AML-193 (cell line): ENCODE data around the gene ZRANB3.
"Not testable (repeated sequence)": the region's sequence is repeated elsewhere in the genome, so short reads cannot be mapped to it uniquely, and the experiment has no call there.

Experiments used
- DNase-seq, 2 experiments: peaks; one replicate each; lab custom pipeline; 2025; lab: John Stamatoyannopoulos, UW

ZRANB3 gene

DNA sequence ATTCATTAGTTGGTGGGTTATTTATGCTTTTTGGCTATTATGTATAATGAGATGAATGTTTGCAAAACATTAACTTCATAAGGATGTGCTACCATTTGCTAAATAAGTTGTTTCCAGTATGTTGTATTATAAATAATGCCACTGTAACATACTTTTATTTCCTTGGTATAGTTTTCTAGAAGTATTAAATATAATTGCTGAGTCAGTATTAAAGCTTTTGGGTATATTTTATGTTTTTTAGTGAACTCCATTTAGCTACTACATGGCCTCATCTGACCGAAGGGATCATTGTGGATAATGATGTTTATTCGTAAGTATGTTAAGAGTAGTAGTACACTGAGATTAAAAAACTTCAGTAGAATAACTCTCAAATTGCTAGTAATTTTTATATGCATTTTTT lies 405.1 kb downstream of the ZRANB3 start:
- no peak for DNase-seq

DNA sequence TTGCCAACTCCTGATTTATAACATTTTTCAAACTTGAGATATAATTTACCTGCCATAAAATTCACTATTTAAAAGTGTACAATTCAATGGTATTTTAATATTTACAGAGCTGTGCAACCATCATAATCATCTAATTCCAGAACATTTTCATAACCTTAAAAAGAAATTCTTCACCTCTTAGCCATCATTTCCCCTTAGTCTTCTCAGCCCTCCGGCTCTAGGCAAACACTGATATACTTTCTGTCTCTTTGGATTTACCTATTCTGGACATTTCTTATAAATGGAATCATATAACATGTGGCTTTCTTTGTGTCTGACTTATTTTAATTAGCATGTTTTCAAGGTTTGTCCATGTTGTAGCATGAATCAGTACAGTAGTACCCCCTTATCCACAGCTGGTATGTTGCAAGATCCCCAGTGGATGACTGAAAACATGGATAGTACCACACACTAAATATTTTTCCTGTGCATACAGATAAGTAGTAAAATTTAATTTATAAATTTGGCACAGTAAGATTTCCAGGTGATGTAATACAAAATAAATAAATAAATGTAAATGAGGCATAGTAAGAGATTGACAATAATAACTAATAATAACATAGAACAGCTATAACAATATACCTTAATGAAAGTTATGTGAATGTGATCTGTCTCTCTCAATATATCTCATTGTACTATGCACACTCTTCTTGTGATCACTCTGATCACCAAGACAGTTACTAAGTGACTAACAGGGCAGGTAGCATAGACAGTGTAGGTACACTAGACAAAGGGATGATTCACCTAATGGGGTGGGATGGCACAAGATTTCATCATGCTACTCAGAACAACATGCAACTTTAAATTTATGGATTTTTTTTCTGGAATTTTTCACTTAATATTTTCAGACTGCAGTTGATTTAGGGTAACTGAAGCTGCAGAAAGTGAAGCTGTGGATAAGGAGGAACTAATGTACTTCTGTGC lies 405.8 kb downstream of the ZRANB3 start:
- DNase-seq = no peak

DNA sequence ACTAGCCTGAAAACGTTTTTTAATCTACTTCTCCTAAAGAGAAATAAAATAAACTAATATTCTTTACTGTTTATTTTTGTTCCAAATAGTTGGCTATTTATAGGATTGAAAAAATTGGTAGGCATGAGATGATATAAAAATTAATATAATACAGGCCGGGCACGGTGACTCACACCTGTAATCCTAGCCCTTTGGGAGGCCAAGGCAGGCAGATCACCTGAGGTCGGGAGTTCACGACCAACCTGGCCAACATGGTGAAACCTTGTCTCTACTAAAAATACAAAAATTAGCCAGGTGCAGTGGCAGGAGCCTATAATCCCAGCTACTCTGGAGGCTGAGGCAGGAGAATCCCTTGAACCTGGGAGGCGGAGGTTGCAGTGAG lies 409.4 kb downstream of the ZRANB3 start:
- not testable (repeated sequence) for DNase-seq

DNA sequence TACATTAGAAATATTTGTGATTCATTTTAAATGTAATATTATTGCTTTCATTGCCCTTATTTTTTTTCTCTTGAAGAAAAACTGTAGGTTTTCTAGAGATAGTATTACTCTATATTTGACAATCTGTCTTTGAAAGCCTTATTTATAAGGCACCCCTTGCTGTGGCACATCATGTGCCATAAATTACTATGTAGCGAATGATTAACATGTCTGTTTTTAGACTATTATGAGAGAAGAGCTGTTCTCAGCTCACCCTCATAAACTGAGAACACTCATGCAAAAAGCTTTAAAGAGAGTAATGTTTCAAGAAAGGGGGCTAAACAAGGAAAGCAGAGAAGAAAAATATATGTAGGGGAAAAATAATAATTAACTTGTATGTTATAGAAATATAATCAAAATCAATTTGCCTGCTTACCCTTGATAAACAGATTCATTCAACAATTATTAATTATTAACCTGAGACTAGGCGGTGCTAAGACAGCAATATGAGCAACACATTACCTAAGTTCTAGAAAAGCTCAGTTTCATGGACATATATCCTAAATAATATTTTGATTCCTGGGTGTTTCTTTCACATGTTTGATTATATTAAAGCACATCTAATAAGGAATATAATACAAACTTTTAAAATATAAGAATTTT lies 409.9 kb downstream of the ZRANB3 start:
- no peak for DNase-seq

DNA sequence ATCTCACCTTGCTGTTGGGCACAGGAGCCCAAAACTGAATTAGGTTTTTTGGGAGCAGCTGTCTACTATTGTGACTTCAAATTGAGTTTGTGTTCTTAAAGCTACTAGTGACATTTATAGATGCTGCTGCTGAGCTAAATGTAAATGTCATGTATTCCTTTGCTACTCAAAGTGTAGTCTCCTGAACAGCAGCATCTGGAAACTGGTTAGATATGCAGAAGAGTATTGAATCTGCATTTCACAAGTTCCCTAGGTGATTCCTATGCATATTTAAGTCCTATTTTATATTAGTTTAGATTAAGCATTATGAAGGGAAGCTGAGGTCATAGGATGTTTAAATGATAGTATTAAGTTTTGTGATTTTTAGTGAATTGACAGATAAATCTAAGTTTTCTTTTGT lies 411.4 kb downstream of the ZRANB3 start:
- DNase-seq = no peak

DNA sequence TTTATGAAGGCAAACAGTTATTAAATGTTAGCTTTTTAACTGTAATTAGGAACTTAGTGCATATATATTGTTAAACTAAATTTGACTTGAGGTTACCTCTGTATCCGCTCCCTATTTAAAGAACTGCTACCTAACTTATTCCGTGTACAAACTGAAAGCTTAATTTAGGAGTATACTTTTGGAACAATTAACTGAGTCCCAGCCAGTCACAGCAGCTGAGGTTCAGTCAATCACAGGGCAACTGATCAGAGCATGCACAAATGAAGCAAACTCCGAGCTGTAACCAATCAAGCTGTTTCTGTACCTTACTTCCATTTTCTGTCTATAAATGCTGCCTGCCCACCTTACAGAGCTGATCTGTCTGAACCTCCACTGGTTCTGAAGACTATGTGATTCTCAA lies 417.7 kb downstream of the ZRANB3 start:
- DNase-seq = no peak

DNA sequence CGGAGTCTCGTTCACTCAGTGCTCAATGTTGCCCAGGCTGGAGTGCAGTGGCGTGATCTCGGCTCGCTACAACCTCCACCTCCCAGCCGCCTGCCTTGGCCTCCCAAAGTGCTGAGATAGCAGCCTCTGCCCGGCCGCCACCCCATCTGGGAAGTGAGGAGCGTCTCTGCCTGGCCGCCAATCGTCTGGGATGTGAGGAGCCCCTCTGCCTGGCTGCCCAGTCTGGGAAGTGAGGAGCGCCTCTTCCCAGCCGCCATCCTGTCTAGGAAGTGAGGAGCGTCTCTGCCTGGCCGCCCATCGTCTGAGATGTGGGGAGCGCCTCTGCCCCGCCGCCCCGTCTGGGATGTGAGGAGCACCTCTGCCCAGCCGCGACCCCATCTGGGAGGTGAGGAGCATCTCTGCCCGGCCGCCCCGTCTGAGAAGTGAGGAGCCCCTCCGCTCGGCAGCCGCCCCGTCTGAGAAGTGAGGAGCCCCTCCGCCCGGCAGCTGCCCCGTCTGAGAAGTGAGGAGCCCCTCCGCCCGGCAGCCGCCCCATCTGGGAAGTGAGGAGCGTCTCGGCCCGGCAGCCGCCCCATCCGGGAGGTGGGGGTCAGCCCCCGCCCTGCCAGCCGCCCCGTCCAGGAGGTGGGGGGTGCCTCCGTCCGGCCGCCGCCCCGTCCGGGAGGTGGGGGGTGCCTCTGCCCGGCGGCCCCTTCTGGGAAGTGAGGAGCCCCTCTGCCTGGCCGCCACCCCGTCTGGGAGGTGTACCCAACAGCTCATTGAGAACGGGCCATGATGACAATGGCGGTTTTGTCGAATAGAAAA lies 425.3 kb downstream of the ZRANB3 start:
- not testable (repeated sequence) for DNase-seq

DNA sequence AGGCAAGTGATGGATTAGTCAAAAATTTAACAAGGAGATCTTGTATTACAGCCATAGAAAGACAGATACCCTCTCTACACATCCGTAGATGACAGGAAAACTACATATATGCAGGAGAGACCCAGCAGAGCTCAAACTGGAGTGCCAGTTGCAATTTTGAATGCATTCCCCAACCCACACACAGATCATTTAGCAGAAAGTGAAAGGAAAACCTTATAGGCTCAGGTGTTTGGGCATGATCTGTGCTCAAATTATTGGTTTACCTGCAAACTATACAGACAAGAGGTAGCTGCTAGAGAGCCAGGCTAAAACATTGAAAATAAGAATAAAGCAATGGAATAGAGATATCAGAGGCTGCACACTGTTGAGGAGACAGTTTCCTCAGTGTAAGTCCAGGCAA lies 427.2 kb downstream of the ZRANB3 start:
- DNase-seq = no peak

DNA sequence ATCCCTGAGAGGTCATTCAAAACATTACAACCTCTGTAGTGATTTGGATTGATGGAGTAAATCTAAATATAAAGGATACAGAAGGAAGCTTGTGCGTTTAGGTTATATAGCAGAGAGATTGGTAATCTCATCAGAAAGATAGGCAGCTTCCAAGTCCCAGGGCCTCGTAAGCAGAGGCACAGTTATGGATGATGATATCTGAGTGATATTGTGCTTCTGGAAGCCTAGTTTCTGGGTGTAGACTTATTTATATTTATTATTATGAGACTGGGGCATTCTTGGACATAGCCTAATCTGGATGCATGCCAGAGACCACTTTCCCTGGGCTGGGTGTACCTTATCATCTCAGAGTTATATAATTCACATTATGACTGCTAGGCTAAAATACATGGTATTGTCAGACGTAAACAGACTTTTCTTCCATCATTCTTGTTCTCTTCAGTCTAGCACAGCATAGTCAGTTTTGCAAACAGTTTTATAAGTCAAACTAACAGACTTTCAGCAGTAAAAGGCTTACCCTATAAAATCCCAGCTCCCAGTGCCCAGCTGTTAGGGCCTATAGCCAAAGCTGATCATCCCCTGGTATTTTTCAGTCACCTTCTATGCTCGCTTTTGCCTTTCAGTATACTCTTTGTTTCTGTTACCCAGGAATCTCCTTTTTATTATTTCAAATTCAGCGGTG lies 431.1 kb downstream of the ZRANB3 start:
- DNase-seq = no peak

DNA sequence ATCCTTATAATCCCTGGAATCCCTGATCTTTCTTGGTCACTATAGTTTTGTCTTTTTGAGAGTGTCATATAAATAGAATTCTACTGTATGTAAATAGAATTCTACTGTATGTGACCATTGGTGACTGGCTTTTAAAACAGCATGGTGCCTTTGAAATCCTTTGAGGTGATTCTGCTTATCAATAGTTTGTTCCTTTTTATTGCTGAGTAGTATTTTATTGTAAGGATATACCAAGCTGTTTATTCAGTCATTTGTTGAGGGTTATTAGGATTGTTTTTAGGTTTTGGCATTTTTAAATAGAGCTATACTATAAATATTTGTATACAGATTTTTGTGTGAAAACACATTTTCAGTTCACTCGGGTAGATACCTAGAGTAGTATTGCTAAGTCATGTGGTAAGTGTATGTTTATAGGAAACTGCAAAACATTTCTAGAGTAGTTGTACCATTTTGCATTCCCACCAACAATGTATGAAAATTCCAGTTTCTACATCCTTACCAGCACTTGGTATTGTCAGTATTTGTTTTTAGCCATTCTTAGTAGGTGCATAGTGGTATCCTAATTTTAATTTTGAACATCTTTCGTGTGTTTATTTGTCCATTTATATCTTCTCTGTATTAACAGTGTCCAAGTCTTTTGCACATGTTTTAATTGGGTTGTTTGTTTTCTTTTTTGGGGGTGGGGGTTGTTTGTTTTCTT lies 433.3 kb downstream of the ZRANB3 start:
- no peak for DNase-seq

DNA sequence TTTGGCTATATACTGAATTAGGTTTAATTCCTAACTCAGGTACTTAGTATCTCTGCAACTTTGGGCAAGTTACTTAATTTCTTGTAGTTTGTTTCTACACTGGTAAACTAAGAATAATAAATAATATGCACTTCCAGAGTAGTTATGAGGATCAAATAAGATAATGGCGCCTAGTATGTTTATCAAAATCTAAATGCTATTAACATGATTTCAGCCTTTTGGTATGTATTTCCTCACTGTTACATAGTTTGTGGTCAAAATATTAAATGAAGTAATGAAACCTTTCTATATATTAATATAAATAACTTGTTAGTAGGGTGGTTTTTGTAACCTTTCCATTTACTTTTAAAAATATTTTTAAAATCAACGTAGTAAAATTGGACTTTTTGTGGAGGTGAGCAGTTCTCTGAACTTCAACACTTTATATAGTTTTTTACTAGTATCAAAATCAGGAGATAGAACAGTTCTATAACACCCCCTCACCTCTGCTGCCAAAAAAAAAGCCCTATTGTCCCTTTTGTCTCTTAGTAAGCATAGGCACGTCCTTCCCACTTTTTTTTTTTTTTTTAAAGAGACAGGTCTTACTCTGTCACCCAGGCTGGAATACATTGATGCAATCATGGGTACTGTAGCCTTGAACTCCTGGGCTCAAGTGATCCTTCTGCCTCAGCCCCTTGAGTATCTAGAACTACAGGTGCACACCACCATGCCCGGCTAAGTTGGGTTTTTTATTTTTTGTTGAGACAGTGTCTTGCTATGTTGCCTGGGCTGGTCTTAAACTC lies 434.2 kb downstream of the ZRANB3 start:
- DNase-seq = no peak

DNA sequence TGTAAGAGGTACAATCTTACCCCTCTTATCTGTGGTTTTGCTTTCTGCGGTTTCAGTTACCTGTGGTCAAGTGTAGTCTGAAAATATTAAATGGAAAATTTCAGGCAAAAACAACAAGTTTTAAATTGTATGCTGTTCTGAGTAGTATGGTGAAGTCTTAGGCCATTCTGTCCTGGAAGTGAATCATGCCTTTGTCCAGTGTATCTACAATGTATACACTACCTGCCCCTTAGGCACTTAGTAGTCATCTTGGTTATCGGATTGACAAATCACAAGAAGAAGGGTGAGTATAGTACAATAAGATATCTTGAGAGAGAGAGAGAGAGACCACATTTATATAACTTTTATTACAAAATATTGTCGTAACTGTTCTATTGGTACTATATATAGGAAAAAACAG lies 435.4 kb downstream of the ZRANB3 start:
- DNase-seq = no peak

DNA sequence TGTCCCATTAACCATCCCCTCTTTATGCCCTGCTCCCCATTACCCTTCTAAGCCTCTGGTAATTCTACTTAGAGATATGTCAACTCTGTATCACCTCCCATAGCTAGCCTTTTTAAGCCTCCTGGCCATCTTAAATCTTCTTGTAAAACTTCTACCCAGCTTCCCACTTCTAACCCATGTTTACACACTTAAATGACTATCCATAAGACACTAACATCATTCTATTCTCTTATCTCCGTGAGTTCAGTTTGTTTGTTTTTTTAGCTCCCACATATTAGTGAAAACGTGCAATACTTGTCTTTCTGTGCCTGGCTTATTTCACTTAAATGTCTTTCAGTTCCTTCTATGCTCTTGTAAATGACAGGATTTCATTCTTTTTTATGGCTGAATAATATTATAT lies 436.5 kb downstream of the ZRANB3 start:
- no peak for DNase-seq

DNA sequence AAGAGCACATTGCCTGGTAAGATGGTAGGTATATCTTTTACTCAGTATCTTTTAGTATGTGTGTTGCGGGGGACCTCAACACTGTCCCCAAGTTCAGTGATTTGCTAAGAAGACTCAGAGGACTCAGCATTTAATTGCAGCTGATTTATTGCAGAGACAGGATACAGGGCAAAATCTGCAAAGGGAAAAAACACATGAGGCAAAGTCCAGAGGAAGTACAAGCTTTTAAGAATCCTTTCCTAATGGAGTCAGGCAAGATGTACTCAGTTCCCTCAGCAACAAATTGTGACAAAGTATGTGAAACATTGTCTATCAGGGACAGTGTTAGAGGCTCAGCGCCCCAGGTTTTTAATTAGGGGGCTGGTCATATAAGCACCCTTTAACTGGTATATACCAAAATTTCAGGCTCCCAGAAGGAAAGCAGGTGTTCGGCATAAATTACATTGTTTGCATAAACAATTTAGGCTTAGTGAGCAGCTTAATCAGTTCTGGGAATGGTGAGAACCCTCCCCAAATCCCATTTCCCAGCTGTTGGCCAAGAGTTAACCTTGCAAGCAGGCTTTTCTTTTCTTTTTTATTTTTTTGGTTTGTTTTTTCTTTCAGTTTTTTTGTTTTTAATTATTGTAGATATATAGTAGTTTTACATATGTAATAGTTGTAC lies 437.2 kb downstream of the ZRANB3 start:
- DNase-seq = no peak

DNA sequence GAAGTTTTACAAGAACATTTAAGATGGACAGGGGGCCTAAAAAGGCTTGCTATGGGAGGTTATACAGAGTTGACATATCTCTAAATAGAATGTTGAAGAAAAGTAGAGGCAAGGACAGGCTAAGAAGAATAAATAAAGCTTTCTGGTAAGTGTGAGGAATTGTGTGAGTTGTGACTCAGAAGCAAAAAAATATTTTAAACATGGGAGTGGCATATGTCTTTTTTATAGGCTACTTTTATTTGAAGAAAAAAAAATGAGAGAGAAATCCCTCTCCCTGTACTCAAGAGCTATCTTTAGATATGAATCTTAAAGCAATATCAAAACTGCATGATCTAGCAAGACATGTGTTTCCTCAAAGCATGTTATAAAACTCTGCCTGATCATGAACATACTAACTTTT lies 437.8 kb downstream of the ZRANB3 start:
- no peak for DNase-seq

DNA sequence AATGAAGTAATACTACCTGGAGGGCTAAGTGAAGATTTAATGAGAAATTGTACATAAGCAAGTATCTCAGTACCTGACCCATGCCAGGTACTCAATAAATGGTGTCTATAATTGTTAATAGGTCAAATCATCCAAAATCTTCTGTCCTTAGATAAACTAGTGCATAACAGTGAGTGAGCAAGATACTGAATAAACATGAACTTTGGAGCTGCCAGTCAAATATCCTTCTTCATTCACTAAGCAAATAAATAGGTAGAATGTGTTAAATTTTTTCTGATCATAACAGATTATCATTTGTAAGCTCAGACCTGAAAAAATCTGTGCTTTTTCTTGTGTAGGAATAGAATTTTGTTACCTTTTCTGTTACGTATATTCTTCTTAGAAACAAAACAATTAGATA lies 439.3 kb downstream of the ZRANB3 start:
- no peak for DNase-seq

DNA sequence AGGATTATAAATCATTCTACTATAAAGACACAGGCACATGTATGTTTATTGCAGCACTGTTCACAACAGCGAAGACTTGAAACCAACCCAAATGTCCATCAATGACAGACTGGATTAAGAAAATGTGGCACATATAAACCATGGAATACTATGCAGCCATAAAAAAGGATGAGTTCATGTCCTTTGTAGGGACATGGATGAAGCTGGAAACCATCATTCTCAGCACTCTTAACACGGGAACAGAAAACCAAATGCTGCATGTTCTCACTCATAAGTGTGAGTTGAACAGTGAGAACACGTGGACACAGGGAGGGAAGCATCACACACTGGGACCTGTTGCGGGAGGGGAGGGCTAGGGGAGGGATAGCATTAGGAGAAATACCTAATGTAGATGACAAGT lies 441.4 kb downstream of the ZRANB3 start:
- not testable (repeated sequence) for DNase-seq
